ENCODE measurements around the gene SF3B6. TPM values are rescaled to one million over a fixed set of nuclear protein-coding genes. Genes with fewer than 3 reads are reported as not detected.

SF3B6 gene
- total RNA-seq, 4 donors from 2014 or later: 86.1 to 157 (median 110) TPM

DNA sequence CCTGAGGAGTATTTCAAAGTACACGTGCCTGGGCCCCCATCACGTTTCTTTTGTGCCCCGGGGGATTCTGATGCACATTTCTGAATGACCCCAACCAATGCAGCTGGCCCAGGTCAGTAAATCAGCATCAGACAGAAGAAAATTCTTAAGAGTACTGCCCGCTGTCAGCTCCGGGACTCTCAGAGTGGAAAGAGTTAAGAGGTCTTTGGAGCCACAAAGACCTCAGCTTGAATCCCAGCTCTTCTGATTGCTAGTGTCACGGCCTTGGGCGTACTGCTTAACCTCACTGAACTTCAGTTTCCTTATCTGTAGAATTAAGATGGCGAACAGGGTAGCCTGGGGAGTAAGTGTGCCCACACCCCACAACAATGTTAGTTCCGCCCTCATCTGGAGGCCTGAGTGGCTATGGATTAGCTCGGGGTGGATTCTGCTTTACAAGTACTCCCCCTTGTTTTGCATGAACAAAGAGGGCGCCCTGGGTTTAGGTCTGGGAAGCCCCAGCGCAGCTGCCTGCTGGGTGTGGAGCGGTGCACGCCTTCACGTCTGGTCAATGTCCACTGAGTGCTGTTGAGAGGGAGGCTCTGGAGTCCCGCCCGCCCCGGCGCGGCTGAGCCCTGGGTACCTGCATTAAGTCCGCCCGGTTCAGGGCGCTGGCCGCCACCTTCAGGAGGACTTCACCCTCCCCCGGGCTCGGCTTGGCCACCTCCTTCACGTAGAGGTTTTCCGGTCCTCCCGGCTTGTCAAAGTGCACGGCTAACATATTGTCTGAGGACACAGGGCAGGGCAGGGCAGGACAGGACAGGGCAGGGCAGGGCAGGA lies 7.7 kb upstream of the SF3B6 start:
- peak in 1 of 2 donors; percentile 92 for DNase-seq
- H3K27me3 ChIP-seq: no peaks in the 10 kb centered on the region
- H3K4me3 ChIP-seq (replicated peaks in 1 of 3): peak overlapping the region; percentile 3 to 53 (median 5)
- peaks cover 11 to 24% of the 10 kb centered on the region in 2 donors for H3K4me1 ChIP-seq
- intact Hi-C loops (cut with DNase I): loop anchor here (10.0 kb wide), 1 partner anchor 259 kb away; no protein-coding TSS in a partner anchor
- TF ChIP-seq CTCF (IDR thresholded peaks at IDR 0.05): no peak
- TF ChIP-seq POLR2A (IDR thresholded peaks at IDR 0.05): peak in 1 of 2 donors; percentile 42
- peak overlapping the region; percentile 91 to 96 (median 94) for H3K27ac ChIP-seq
- H3K36me3 ChIP-seq: no peaks in the 10 kb centered on the region
- H3K9me3 ChIP-seq: no peaks in the 10 kb centered on the region
- 26 to 28% methylated on average over 10 to 12 of the region's 30 CpGs for WGBS, 2 donors

DNA sequence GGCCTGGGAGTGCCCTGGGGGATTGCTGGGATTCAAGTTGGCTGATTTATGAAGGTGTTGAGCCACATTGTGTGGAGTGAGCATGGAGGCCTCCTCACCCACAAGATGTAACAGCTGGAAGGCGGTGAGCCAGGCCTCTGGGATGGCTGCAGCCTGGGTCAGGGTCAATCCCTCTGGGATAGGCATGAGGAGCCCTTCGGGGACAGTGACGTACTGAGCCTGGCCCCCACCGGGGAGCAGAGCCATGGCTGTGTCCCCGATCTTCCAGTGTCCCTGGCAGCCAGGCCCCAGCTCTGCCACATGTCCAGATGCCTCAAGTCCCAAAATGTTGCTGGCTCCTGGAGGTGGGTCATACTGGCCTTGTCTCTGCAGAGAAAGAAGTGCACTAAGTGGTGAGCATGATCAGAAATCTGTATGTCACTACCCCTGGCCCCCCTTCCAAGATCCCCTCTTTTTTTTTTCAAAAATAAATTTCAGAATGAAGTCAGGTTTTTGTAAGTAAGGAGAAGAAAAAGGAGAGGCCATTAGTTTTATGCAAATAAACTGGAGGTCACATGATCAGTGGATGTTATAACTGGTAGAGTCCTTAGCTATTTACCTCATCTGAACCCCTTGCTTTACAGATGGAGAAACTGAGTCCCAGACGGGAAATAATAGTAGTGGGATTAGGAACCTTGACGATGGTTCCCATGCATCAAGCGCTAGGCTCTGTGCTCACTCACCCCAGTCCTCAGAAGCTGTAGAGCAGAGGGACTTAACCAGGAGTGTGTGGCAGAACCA lies 6.9 kb upstream of the SF3B6 start:
- no peak for TF ChIP-seq POLR2A (IDR thresholded peaks at IDR 0.05)
- TF ChIP-seq CTCF (IDR thresholded peaks at IDR 0.05): no peak
- Histone ChIP-seq H3K4me3 (replicated peaks in 1 of 3) (no peak overlapping the region), H3K36me3 (no peaks in the 10 kb centered on the region), H3K9me3 (no peaks in the 10 kb centered on the region), H3K27ac (peak overlapping the region in 2 of 3 donors; percentile 91 to 94), H3K27me3 (no peaks in the 10 kb centered on the region), H3K4me1 (peaks cover 11 to 26% of the 10 kb centered on the region in 2 donors)
- DNase-seq: no peak
- WGBS, 2 donors: 77 to 84% methylated on average over 6 to 8 of the region's 8 CpGs
- intact Hi-C loops (cut with DNase I): loop anchor here (10.0 kb wide), 1 partner anchor 258 kb away; no protein-coding TSS in a partner anchor

GRCh38 chr2:24080701-24081100 lies 4.6 kb upstream of the SF3B6 start:
- 27 to 37% methylated on average over 2 of the region's 2 CpGs for WGBS, 2 donors
- H3K4me3 ChIP-seq (replicated peaks in 1 of 3): no peak overlapping the region
- H3K9me3 ChIP-seq: no peaks in the 10 kb centered on the region
- H3K36me3 ChIP-seq: no peaks in the 10 kb centered on the region
- peak; percentile 50 to 56 for DNase-seq
- TF ChIP-seq CTCF (IDR thresholded peaks at IDR 0.05): no peak
- no peak for TF ChIP-seq POLR2A (IDR thresholded peaks at IDR 0.05)
- no peaks in the 10 kb centered on the region for H3K27me3 ChIP-seq
- intact Hi-C loops (cut with DNase I): loop anchor here (10.0 kb wide), 1 partner anchor 256 kb away; no protein-coding TSS in a partner anchor
- H3K27ac ChIP-seq: no peak overlapping the region
- peaks cover 14 to 33% of the 10 kb centered on the region in 2 donors for H3K4me1 ChIP-seq

GRCh38 chr2:24077879-24078278 lies 1.8 kb upstream of the SF3B6 start:
- H3K27ac ChIP-seq: peak overlapping the region; percentile 86 to 91 (median 91)
- intact Hi-C loops (cut with DNase I): loop anchor here (10.0 kb wide), 1 partner anchor 143 kb away; no protein-coding TSS in a partner anchor
- H3K4me1 ChIP-seq: peaks cover 3 to 30% of the 10 kb centered on the region in 2 donors
- DNase-seq: no peak
- no peaks in the 10 kb centered on the region for H3K27me3 ChIP-seq
- TF ChIP-seq POLR2A (IDR thresholded peaks at IDR 0.05): no peak
- TF ChIP-seq CTCF (IDR thresholded peaks at IDR 0.05): no peak
- peak overlapping the region in 1 of 3 donors; percentile 63 for H3K4me3 ChIP-seq (replicated peaks in 1 of 3)
- no peaks in the 10 kb centered on the region for H3K9me3 ChIP-seq
- H3K36me3 ChIP-seq: peaks cover 0 to 9% of the 10 kb centered on the region in 2 donors
- WGBS, 2 donors: 61 to 66% methylated on average over 2 of the region's 2 CpGs

Measured in thyroid gland (tissue), 4 donors.